CD14-positive monocyte (primary cell): ENCODE measurements around the gene IRGC. TPM values are rescaled to one million over a fixed set of nuclear protein-coding genes. Genes with fewer than 3 reads are reported as not detected.
"Not testable (repeated sequence)": the region's sequence is repeated elsewhere in the genome, so short reads cannot be mapped to it uniquely, and the experiment has no call there.

Source experiments
- DNase-seq, 3 donors: peaks; one replicate each; pipeline ENCODE4 v3.0.0-alpha.2; 2011 to 2022
- H2AFZ ChIP-seq: 2 replicates; pipeline ENCODE4 v1.6.0; 2012; ENCODE audit warnings: mild to moderate bottlenecking, low read depth, low read length, inconsistent platforms; ENCODE audit not compliant: insufficient read depth, poor library complexity, severe bottlenecking
- H3K27ac ChIP-seq, 2 donors: 1 replicate in 1 of 2; 2 replicates in 1 of 2; pipeline ENCODE4 v1.5.1; 2012 to 2013; ENCODE audit warnings: low read length in 2 of 2, control low read depth in 1 of 2, inconsistent platforms in 1 of 2, low read depth in 1 of 2, mild to moderate bottlenecking in 1 of 2
- H3K27me3 ChIP-seq, 2 donors: one replicate each; pipeline versions ENCODE4 v1.6.0 to v1.6.1; 2011 to 2013; ENCODE audit warnings: low read length in 2 of 2; ENCODE audit not compliant: control insufficient read depth in 2 of 2, insufficient read depth in 2 of 2
- H3K36me3 ChIP-seq, 2 donors: replicated peaks in 1 of 2; 1 replicate in 1 of 2; 2 replicates in 1 of 2; pipeline versions ENCODE4 v1.5.1 to v1.6.1; 2012 to 2013; ENCODE audit warnings: low read length in 2 of 2, control low read depth in 1 of 2, inconsistent platforms in 1 of 2, mild to moderate bottlenecking in 1 of 2; ENCODE audit not compliant: insufficient read depth in 2 of 2, control insufficient read depth in 1 of 2
- H3K4me1 ChIP-seq, 2 donors: 1 replicate in 1 of 2; 2 replicates in 1 of 2; pipeline versions ENCODE4 v1.5.1 to v1.6.1; 2012 to 2013; ENCODE audit warnings: low read length in 2 of 2, control low read depth in 1 of 2, inconsistent platforms in 1 of 2, mild to moderate bottlenecking in 1 of 2, moderate library complexity in 1 of 2; ENCODE audit not compliant: insufficient read depth in 2 of 2, control insufficient read depth in 1 of 2
- H3K4me2 ChIP-seq: replicated peaks from 2 replicates; pipeline ENCODE3; 2012; ENCODE audit warnings: low read length, moderate library complexity, mild to moderate bottlenecking; ENCODE audit not compliant: poor library complexity, severe bottlenecking; ENCODE audit errors: extremely low read depth
- H3K4me3 ChIP-seq, 3 experiments: fragments of 200-600 bp in 1 of 3; sonication (generic) in 1 of 3; replicated peaks in 1 of 3; 1 replicate in 2 of 3; 2 replicates in 1 of 3; pipeline ENCODE4 v1.5.1; 2011 to 2013; ENCODE audit warnings: low read length in 3 of 3, mild to moderate bottlenecking in 3 of 3, control low read depth in 2 of 3, low read depth in 2 of 3, inconsistent platforms in 1 of 3, moderate library complexity in 1 of 3
- H3K79me2 ChIP-seq: 2 replicates; pipeline ENCODE4 v1.6.0; 2012; ENCODE audit warnings: mild to moderate bottlenecking, control low read depth, inconsistent platforms, low read length, moderate library complexity; ENCODE audit not compliant: insufficient read depth
- H3K9ac ChIP-seq: 2 replicates; pipeline ENCODE4 v1.6.0; 2017; ENCODE audit warnings: low read length, mild to moderate bottlenecking; ENCODE audit not compliant: insufficient read depth, poor library complexity, severe bottlenecking
- H3K9me3 ChIP-seq, 2 donors: replicated peaks in 1 of 2; 1 replicate in 1 of 2; 2 replicates in 1 of 2; pipeline versions ENCODE4 v1.5.1 to v1.6.1; 2012 to 2013; ENCODE audit warnings: low read length in 2 of 2, control low read depth in 1 of 2; ENCODE audit not compliant: control insufficient read depth in 1 of 2, insufficient read depth in 1 of 2
- H4K20me1 ChIP-seq: 2 replicates; pipeline ENCODE4 v1.6.0; 2012; ENCODE audit warnings: mild to moderate bottlenecking, low read length, control low read depth, moderate library complexity; ENCODE audit not compliant: insufficient read depth
- H3K27ac Mint-ChIP-seq, 7 donors: one replicate each; pipeline ENCODE4 v1.8.0; 2020; ENCODE audit warnings: mild to moderate bottlenecking in 7 of 7, mixed read lengths in 7 of 7, moderate library complexity in 6 of 7, inconsistent platforms in 2 of 7
- H3K27me3 Mint-ChIP-seq, 3 donors: one replicate each; pipeline ENCODE4 v1.8.0; 2021 to 2022; ENCODE audit warnings: low read depth in 3 of 3, mild to moderate bottlenecking in 3 of 3, mixed read lengths in 3 of 3, moderate library complexity in 3 of 3, inconsistent platforms in 1 of 3
- H3K36me3 Mint-ChIP-seq, 2 donors: one replicate each; pipeline ENCODE4 v1.8.0; 2020; ENCODE audit warnings: mixed read lengths in 2 of 2, inconsistent platforms in 1 of 2, mild to moderate bottlenecking in 1 of 2
- H3K4me1 Mint-ChIP-seq: one replicate; pipeline ENCODE4 v1.8.0; 2020; ENCODE audit warnings: mild to moderate bottlenecking, mixed read lengths
- H3K4me3 Mint-ChIP-seq, 2 donors: one replicate each; pipeline ENCODE4 v1.8.0; 2020; ENCODE audit warnings: mild to moderate bottlenecking in 2 of 2, mixed read lengths in 2 of 2, moderate library complexity in 1 of 2
- H3K9me3 Mint-ChIP-seq, 7 donors: one replicate each; pipeline ENCODE4 v1.8.0; 2020 to 2022; ENCODE audit warnings: mixed read lengths in 7 of 7, mild to moderate bottlenecking in 6 of 7, moderate library complexity in 6 of 7, inconsistent platforms in 2 of 7
- WGBS: methylation state at CpG from one replicate; pipeline ENCODE4 v1.1.5; 2013; ENCODE audit warnings: missing lambda C conversion rate; ENCODE audit not compliant: insufficient coverage; 5-methylcytosine and 5-hydroxymethylcytosine counted together
- intact Hi-C, 2 donors: fragments of 100-400 bp; cut with micrococcal nuclease; formaldehyde crosslinking; loops; one replicate each; pipeline versions ENCODE4 v1.15.0 to v1.15.1; 2023
- polyA plus RNA-seq, 3 donors: library from polyadenylated mRNA; depleted of rRNA in 1 of 3; unstranded in 2 of 3; stranded (reverse) in 1 of 3; fragments of 300-500 nt in 2 of 3; fragments of >200 nt in 1 of 3; fragmentation: Illumina TruSeq in 2 of 3; gene quantifications; 1 replicate in 2 of 3; 2 replicates in 1 of 3; pipeline ENCODE4 v1.2.3, GENCODE V29; 2012 to 2021
- TF ChIP-seq, protein P1 (sequence below): fragments of 200-600 bp; IDR thresholded peaks from one replicate; pipeline ENCODE4 v1.8.0; 2022; ENCODE audit warnings: antibody characterized with exemption, mild to moderate bottlenecking

Gene IRGC
- polyA plus RNA-seq, 3 donors: not detected

DNA sequence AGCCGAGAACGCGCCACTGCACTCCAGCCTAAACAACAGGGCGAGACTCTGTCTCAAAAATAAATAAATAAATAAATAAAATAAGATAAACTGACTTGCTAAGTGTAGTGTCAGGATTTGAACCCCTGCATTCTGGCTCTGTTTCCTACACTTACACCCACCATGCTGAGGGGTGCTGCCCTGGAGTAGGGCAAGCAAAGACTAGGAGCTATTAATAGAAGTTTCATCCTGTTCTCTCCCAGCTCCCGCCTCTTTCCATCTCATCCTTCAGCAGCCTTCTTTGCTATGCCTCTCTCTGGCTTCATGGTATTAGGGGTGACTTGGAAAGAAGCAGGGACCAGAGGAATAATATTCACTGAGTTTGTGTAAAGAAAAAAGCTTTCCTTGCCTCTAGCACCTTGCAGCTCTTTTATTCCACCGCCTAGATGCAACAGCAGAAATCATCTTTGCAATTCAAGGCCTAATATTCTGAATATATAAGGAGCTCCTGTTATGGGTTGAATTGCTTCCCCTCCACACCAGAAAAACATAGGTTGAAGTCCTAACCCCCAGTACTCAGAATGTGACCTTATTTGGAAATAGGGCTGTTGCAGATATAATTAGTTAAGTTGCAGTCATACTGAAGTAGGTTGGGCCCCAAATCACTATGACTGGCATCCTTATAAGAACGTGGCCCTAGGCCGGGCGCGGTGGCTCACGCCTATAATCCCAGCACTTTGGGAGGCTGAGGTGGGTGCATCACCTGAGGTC is 37.2 kb upstream of the IRGC start:
- H3K9me3 Mint-ChIP-seq: no peaks in the 10 kb centered on the region
- Histone ChIP-seq H3K9ac (no peak overlapping the region), H3K27me3 (no peaks in the 10 kb centered on the region), H3K79me2 (no peaks in the 10 kb centered on the region), H3K27ac (no peak overlapping the region), H4K20me1 (no peaks in the 10 kb centered on the region), H3K4me3 (no peak overlapping the region), H3K9me3 (no peaks in the 10 kb centered on the region), H3K36me3 (no peaks in the 10 kb centered on the region), H3K4me2 (no peak overlapping the region), H2AFZ (no peak overlapping the region), H3K4me1 (peaks cover 44 to 51% of the 10 kb centered on the region in 2 donors)
- no peak overlapping the region for H3K27ac Mint-ChIP-seq
- DNase-seq: no peak
- no CpG with 5 or more reads among the region's 11 CpGs for WGBS
- peaks cover 0 to 5% (median 0%) of the 10 kb centered on the region in 3 donors for H3K27me3 Mint-ChIP-seq
- intact Hi-C loops: no loop called here
- H3K4me1 Mint-ChIP-seq: peaks cover 46% of the 10 kb centered on the region
- H3K36me3 Mint-ChIP-seq: peaks cover 0 to 5% of the 10 kb centered on the region in 2 donors
- no peak overlapping the region for H3K4me3 Mint-ChIP-seq
- TF ChIP-seq, protein P1, sequence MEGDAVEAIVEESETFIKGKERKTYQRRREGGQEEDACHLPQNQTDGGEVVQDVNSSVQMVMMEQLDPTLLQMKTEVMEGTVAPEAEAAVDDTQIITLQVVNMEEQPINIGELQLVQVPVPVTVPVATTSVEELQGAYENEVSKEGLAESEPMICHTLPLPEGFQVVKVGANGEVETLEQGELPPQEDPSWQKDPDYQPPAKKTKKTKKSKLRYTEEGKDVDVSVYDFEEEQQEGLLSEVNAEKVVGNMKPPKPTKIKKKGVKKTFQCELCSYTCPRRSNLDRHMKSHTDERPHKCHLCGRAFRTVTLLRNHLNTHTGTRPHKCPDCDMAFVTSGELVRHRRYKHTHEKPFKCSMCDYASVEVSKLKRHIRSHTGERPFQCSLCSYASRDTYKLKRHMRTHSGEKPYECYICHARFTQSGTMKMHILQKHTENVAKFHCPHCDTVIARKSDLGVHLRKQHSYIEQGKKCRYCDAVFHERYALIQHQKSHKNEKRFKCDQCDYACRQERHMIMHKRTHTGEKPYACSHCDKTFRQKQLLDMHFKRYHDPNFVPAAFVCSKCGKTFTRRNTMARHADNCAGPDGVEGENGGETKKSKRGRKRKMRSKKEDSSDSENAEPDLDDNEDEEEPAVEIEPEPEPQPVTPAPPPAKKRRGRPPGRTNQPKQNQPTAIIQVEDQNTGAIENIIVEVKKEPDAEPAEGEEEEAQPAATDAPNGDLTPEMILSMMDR: no peak

DNA sequence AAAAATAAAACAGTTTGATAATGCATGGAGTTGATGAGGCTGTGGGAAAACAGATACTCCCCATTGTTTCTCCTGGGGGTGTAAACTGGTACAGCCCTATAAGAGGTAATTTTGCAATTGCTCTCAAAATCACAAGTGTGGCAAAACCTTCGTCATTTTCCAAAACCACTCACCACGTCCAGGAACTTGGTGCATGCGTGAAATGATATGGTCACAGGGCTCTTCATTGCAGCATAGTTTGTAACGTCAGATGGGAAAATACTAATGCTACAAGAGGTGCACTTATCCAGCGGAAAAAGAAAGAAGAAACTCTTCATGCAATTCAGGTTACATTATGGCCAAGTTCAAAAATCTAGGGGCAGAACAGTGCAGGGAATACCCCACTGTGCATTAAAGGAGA is 34.1 kb upstream of the IRGC start:
- Histone ChIP-seq H3K27me3 (no peaks in the 10 kb centered on the region), H3K9me3 (no peaks in the 10 kb centered on the region), H3K4me2 (no peak overlapping the region), H3K79me2 (no peaks in the 10 kb centered on the region), H3K9ac (no peak overlapping the region), H3K4me3 (no peak overlapping the region), H3K4me1 (peaks cover 32 to 34% of the 10 kb centered on the region in 2 donors), H2AFZ (no peak overlapping the region), H4K20me1 (no peaks in the 10 kb centered on the region), H3K27ac (peak overlapping the region in 1 of 2 donors; percentile 44), H3K36me3 (no peaks in the 10 kb centered on the region)
- peak overlapping the region; percentile 28 to 89 (median 80) for H3K27ac Mint-ChIP-seq
- peaks cover 0 to 5% of the 10 kb centered on the region in 2 donors for H3K36me3 Mint-ChIP-seq
- intact Hi-C loops: no loop called here
- H3K9me3 Mint-ChIP-seq: no peaks in the 10 kb centered on the region
- TF ChIP-seq, protein P1: no peak
- H3K4me3 Mint-ChIP-seq: no peak overlapping the region
- peaks cover 31% of the 10 kb centered on the region for H3K4me1 Mint-ChIP-seq
- peak; percentile 60 to 85 (median 62) for DNase-seq
- peaks cover 0 to 6% (median 3%) of the 10 kb centered on the region in 3 donors for H3K27me3 Mint-ChIP-seq
- 25% methylated on average over 2 of the region's 5 CpGs for WGBS

DNA sequence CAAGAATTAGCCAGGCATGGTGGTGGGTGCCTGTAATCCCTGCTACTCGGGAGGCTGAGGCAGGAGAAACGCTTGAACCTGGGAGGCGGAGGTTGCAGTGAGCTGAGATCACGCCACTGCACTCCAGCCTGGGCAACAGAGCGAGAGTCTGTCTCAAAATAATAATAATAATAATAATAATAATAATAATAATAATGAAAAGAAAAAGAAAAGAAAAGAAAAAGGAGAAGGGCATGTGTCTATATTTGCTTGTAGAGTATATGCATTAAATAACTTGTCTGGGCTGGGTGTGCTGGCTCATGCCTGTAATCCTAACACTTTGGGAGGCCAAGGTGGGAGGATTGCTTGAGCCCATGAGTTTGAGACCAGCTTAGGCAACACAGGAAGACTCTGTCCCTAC is 33.6 kb upstream of the IRGC start:
- H3K36me3 ChIP-seq, H3K36me3 Mint-ChIP-seq, intact Hi-C loops, H3K4me3 ChIP-seq, DNase-seq, H3K4me2 ChIP-seq, H4K20me1 ChIP-seq, H3K27me3 Mint-ChIP-seq, H3K9me3 Mint-ChIP-seq, H3K27me3 ChIP-seq, H3K4me3 Mint-ChIP-seq, H3K79me2 ChIP-seq, H2AFZ ChIP-seq, H3K9me3 ChIP-seq, H3K9ac ChIP-seq, H3K27ac ChIP-seq: not testable (repeated sequence)
- Mint-ChIP-seq H3K27ac (peak overlapping the region; percentile 28 to 94 (median 92)), H3K4me1 (peaks cover 36% of the 10 kb centered on the region)
- peaks cover 35 to 38% of the 10 kb centered on the region in 2 donors for H3K4me1 ChIP-seq
- no CpG with 5 or more reads among the region's 5 CpGs for WGBS
